ENCODE measurements around the gene FIGNL1.

GRCh38 chr7:50486512-50486911 is 36.4 kb upstream of the FIGNL1 start:
- TF ChIP-seq CTCF (IDR thresholded peaks at IDR 0.05; ENCODE audit: low read depth, low read length) = no peak
- TF ChIP-seq MAX (IDR thresholded peaks at IDR 0.05; ENCODE audit: low read depth, low read length) = no peak
- TF ChIP-seq POLR2A (IDR thresholded peaks at IDR 0.05; ENCODE audit: extremely low read depth, insufficient read length) = no peak
